CD4-positive, alpha-beta T cell treated with Interleukin-21 for 1 hour (primary cell): ENCODE data around the gene SYNGR2.
"Not testable (repeated sequence)": the region's sequence is repeated elsewhere in the genome, so short reads cannot be mapped to it uniquely, and the experiment has no call there.

ENCODE experiments used
- DNase-seq: peaks from one replicate; pipeline ENCODE4 v3.0.0-alpha.2; 2020

The SYNGR2 gene

GRCh38 chr17:78130437-78131101, 37.8 kb upstream of the SYNGR2 start, which contains the start of gene TMC8:
TMC8 (plus strand) TSS chr17:78130771; CDS start chr17:78131589, 818 bp downstream.
- peak; percentile 91 for DNase-seq

- DNase-seq = no peak
Measured at GRCh38 chr17:78131172-78132083, 37.0 kb upstream of the SYNGR2 start.

- DNase-seq = peak; percentile 82
Measured at GRCh38 chr17:78132084-78132676, 36.2 kb upstream of the SYNGR2 start.

GRCh38 chr17:78132767-78133178, 35.6 kb upstream of the SYNGR2 start:
- no peak for DNase-seq

- no peak for DNase-seq
Measured at GRCh38 chr17:78133179-78133951, 35.0 kb upstream of the SYNGR2 start.

- DNase-seq = peak; percentile 89
Measured at GRCh38 chr17:78133971-78134898, 34.1 kb upstream of the SYNGR2 start.

GRCh38 chr17:78134899-78135385, 33.4 kb upstream of the SYNGR2 start:
- no peak for DNase-seq

GRCh38 chr17:78135858-78136500, 32.4 kb upstream of the SYNGR2 start:
- no peak for DNase-seq

GRCh38 chr17:78137392-78138203, 30.8 kb upstream of the SYNGR2 start:
- DNase-seq = no peak

- DNase-seq = no peak
Measured at GRCh38 chr17:78138204-78139060, 29.9 kb upstream of the SYNGR2 start.

- DNase-seq = not testable (repeated sequence)
Measured at GRCh38 chr17:78139861-78140168, 28.6 kb upstream of the SYNGR2 start.

- DNase-seq = peak; percentile 97
Measured at GRCh38 chr17:78140169-78141051, 28.0 kb upstream of the SYNGR2 start.

- no peak for DNase-seq
Measured at GRCh38 chr17:78141437-78142118, 26.8 kb upstream of the SYNGR2 start.

- no peak for DNase-seq
Measured at GRCh38 chr17:78142119-78142861, 26.1 kb upstream of the SYNGR2 start.

- no peak for DNase-seq
Measured at GRCh38 chr17:78143214-78144146, 24.9 kb upstream of the SYNGR2 start.
